Measurements from ENCODE around the gene UIMC1. TPM values are rescaled to one million over a fixed set of nuclear protein-coding genes. Genes with fewer than 3 reads are reported as not detected.
A peak's percentile ranks its signal among the peaks of the same experiment; 100 is the strongest.

UIMC1 gene
- total RNA-seq, 5 donors from 2014 or later (not counting 1 experiment from before 2014, with no cell fraction given) = 50.0 to 70.3 (median 56.7) TPM

DNA sequence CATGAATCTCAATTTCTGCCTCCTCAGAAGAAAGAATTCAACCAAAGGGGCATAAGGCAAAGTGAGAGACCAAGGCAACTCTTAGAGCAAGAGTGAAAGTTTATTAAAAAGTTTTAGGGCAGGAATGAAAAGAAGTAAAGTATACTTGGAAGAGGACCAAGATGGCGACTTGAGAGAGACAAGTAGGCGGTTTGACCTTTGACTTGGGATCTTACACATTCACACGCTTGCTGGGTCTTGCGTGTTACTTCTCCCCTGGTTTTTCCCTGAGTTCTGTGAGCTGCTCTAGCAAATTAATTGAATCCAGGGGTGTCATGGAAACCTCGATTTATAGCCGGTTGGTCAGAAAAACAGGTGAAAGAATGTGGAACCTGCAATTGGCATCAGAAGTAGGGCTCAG, 22.9 kb upstream of the UIMC1 start:
- peaks cover 6 to 9% (median 7%) of the 10 kb centered on the region in 3 donors for H3K9me3 Mint-ChIP-seq
- H3K27me3 ChIP-seq (replicated peaks in 1 of 2; ENCODE audit: control insufficient read depth in 2 of 2, extremely low read depth in 1 of 2, insufficient read depth in 2 of 2, low read length in 1 of 2) = no peaks in the 10 kb centered on the region
- H3K9me3 ChIP-seq = no peaks in the 10 kb centered on the region
- no peak overlapping the region for H3K27ac ChIP-seq (ENCODE audit: low read length)
- ChIA-PET CTCF (no interaction called here), POLR2A (no interaction called here)
- H3K36me3 Mint-ChIP-seq = peaks cover 35% of the 10 kb centered on the region
- peaks cover 25 to 31% (median 26%) of the 10 kb centered on the region in 3 donors for H3K4me1 Mint-ChIP-seq
- H3K4me3 ChIP-seq (ENCODE audit: control insufficient read depth in 1 of 2, extremely low read depth in 1 of 2, low read length in 1 of 2) = no peak overlapping the region
- no peak overlapping the region for H3K4me3 Mint-ChIP-seq
- DNase-seq (no peak), ATAC-seq (replicated peaks in 1 of 4) (no peak)
- H3K36me3 ChIP-seq (ENCODE audit: control insufficient read depth in 2 of 2, extremely low read depth in 1 of 2, insufficient read depth in 1 of 2, low read length in 1 of 2) = peaks cover 3 to 4% of the 10 kb centered on the region in 2 donors
- peaks cover 0 to under 1% of the 10 kb centered on the region in 2 experiments for H3K4me1 ChIP-seq (ENCODE audit: control insufficient read depth in 1 of 2, extremely low read depth in 1 of 2, insufficient read depth in 2 of 2, low read length in 2 of 2)
- no peak overlapping the region for H3K27ac Mint-ChIP-seq
- no peaks in the 10 kb centered on the region for H3K27me3 Mint-ChIP-seq
- 90% methylated on average over 4 of the region's 6 CpGs for WGBS (ENCODE audit: insufficient coverage)

- Mint-ChIP-seq H3K27ac (no peak overlapping the region), H3K36me3 (peaks cover 27% of the 10 kb centered on the region), H3K27me3 (no peaks in the 10 kb centered on the region), H3K9me3 (peaks cover 6 to 9% (median 7%) of the 10 kb centered on the region in 3 donors), H3K4me1 (peaks cover 29 to 35% (median 34%) of the 10 kb centered on the region in 3 donors), H3K4me3 (no peak overlapping the region)
- Histone ChIP-seq H3K4me1 (ENCODE audit: control insufficient read depth in 1 of 2, extremely low read depth in 1 of 2, insufficient read depth in 2 of 2, low read length in 2 of 2) (peaks cover 2 to 13% of the 10 kb centered on the region in 2 experiments), H3K4me3 (ENCODE audit: control insufficient read depth in 1 of 2, extremely low read depth in 1 of 2, low read length in 1 of 2) (no peak overlapping the region), H3K36me3 (ENCODE audit: control insufficient read depth in 2 of 2, extremely low read depth in 1 of 2, insufficient read depth in 1 of 2, low read length in 1 of 2) (peaks cover 3% of the 10 kb centered on the region in 2 donors), H3K27ac (ENCODE audit: low read length) (no peak overlapping the region), H3K9me3 (no peaks in the 10 kb centered on the region), H3K27me3 (replicated peaks in 1 of 2; ENCODE audit: control insufficient read depth in 2 of 2, extremely low read depth in 1 of 2, insufficient read depth in 2 of 2, low read length in 1 of 2) (no peaks in the 10 kb centered on the region)
- POLR2A ChIA-PET = interaction anchor here (0.6 to 0.7 kb wide), 2 partner anchors 20 to 110 kb away, joined by 11 to 21 read pairs; no protein-coding TSS in a partner anchor
- DNase-seq (no peak), ATAC-seq (replicated peaks in 1 of 4) (no peak)
- CTCF ChIA-PET = interaction anchor here (0.6 to 0.8 kb wide), 6 partner anchors 23 to 1121 kb away, joined by 3 to 6 read pairs (median 3); no protein-coding TSS in a partner anchor
- WGBS (ENCODE audit: insufficient coverage) = no CpG with 5 or more reads among the region's 2 CpGs
These were observed 21.1 kb upstream of the UIMC1 start for GRCh38 chr5:177027665-177028064.

DNA sequence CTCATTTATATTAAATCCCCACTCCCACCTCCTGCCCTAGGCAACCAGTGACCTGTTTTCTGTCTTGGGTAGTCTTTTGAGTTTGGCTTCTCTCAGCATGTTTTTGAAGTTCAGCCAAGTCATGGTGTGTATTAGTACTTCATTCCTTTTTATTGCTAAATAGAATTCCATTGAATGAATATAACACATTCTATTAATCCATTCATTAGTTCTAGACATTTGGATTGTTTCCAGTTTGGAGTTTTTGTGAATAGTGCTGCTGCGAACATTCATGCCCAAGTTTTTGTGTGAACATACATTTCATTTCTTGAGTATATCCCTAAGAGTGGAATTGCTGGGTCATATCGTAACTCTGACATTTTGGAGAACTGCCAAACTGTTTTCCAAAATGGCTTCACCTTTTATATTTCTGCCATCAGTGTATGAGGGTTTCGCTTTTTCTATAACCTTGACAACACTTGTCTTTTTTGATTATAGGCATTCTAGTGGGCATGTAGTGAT, 18.6 kb upstream of the UIMC1 start:
- ChIA-PET POLR2A (no interaction called here), CTCF (no interaction called here)
- DNase-seq (no peak), ATAC-seq (replicated peaks in 1 of 4) (no peak)
- Mint-ChIP-seq H3K4me1 (peaks cover 39 to 55% (median 47%) of the 10 kb centered on the region in 3 donors), H3K27me3 (no peaks in the 10 kb centered on the region), H3K9me3 (peaks cover 0 to 3% (median 0%) of the 10 kb centered on the region in 3 donors), H3K36me3 (peaks cover 20% of the 10 kb centered on the region), H3K27ac (peak overlapping the region; percentile 24 to 65), H3K4me3 (peak overlapping the region; percentile 4 to 52 (median 17))
- H3K4me3 ChIP-seq (ENCODE audit: control insufficient read depth in 1 of 2, extremely low read depth in 1 of 2, low read length in 1 of 2) = no peak overlapping the region
- H3K27ac ChIP-seq (ENCODE audit: low read length) = no peak overlapping the region
- H3K36me3 ChIP-seq (ENCODE audit: control insufficient read depth in 2 of 2, extremely low read depth in 1 of 2, insufficient read depth in 1 of 2, low read length in 1 of 2) = peaks cover 0 to 3% of the 10 kb centered on the region in 2 donors
- 100% methylated on average over 1 of the region's 3 CpGs for WGBS (ENCODE audit: insufficient coverage)
- H3K9me3 ChIP-seq = no peaks in the 10 kb centered on the region
- H3K4me1 ChIP-seq (ENCODE audit: control insufficient read depth in 1 of 2, extremely low read depth in 1 of 2, insufficient read depth in 2 of 2, low read length in 2 of 2) = peaks cover 5 to 27% of the 10 kb centered on the region in 2 experiments
- H3K27me3 ChIP-seq (replicated peaks in 1 of 2; ENCODE audit: control insufficient read depth in 2 of 2, extremely low read depth in 1 of 2, insufficient read depth in 2 of 2, low read length in 1 of 2) = no peaks in the 10 kb centered on the region

- no peak overlapping the region for H3K27ac ChIP-seq (ENCODE audit: low read length)
These were observed 18.0 kb upstream of the UIMC1 start for GRCh38 chr5:177024559-177024958.

DNA sequence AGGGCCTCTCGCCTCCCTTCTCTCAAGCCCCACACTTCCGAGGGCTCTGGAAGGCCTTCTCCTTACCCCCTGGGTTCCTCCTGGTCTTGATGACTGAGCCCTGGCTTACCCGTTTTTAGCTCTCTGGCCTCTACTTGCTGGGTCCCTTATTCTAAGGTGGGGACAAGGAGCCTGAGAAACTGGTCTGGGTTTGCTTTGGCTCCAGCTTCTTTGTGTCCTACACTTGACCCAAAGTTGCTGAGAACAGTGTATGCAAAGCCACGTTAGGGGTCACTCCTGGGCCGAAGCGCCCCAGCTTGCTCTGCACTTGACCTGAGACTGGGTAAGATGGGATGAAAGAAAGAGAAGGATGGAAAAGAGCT, 16.7 kb upstream of the UIMC1 start:
- Mint-ChIP-seq H3K9me3 (no peaks in the 10 kb centered on the region), H3K4me3 (peak overlapping the region; percentile 93 to 99 (median 94)), H3K27ac (peak overlapping the region; percentile 93 to 99), H3K27me3 (no peaks in the 10 kb centered on the region), H3K4me1 (peaks cover 38 to 56% (median 47%) of the 10 kb centered on the region in 3 donors), H3K36me3 (peaks cover 12% of the 10 kb centered on the region)
- ATAC-seq (replicated peaks in 1 of 4) (peak in 2 of 4 experiments; percentile 7 to 12), DNase-seq (peak in 8 of 35 experiments; percentile 0 to 17 (median 4))
- Histone ChIP-seq H3K36me3 (ENCODE audit: control insufficient read depth in 2 of 2, extremely low read depth in 1 of 2, insufficient read depth in 1 of 2, low read length in 1 of 2) (peaks cover 0 to 3% of the 10 kb centered on the region in 2 donors), H3K4me1 (ENCODE audit: control insufficient read depth in 1 of 2, extremely low read depth in 1 of 2, insufficient read depth in 2 of 2, low read length in 2 of 2) (peaks cover 5 to 27% of the 10 kb centered on the region in 2 experiments), H3K4me3 (ENCODE audit: control insufficient read depth in 1 of 2, extremely low read depth in 1 of 2, low read length in 1 of 2) (peak overlapping the region; percentile 93 to 94), H3K27ac (ENCODE audit: low read length) (peak overlapping the region; percentile 76), H3K27me3 (replicated peaks in 1 of 2; ENCODE audit: control insufficient read depth in 2 of 2, extremely low read depth in 1 of 2, insufficient read depth in 2 of 2, low read length in 1 of 2) (no peaks in the 10 kb centered on the region), H3K9me3 (no peaks in the 10 kb centered on the region)
- ChIA-PET POLR2A (interaction anchor here (0.5 to 0.6 kb wide), 2 partner anchors 8 to 58 kb away, joined by 6 to 8 read pairs; no protein-coding TSS in a partner anchor), CTCF (no interaction called here)
- 14% methylated on average over 1 of the region's 6 CpGs for WGBS (ENCODE audit: insufficient coverage)

More at GRCh38 chr5:177024559-177024958, 18.0 kb upstream of the UIMC1 start:
- Histone ChIP-seq H3K4me1 (ENCODE audit: control insufficient read depth in 1 of 2, extremely low read depth in 1 of 2, insufficient read depth in 2 of 2, low read length in 2 of 2) (peaks cover 5 to 27% of the 10 kb centered on the region in 2 experiments), H3K4me3 (ENCODE audit: control insufficient read depth in 1 of 2, extremely low read depth in 1 of 2, low read length in 1 of 2) (no peak overlapping the region), H3K27me3 (replicated peaks in 1 of 2; ENCODE audit: control insufficient read depth in 2 of 2, extremely low read depth in 1 of 2, insufficient read depth in 2 of 2, low read length in 1 of 2) (no peaks in the 10 kb centered on the region), H3K9me3 (no peaks in the 10 kb centered on the region), H3K36me3 (ENCODE audit: control insufficient read depth in 2 of 2, extremely low read depth in 1 of 2, insufficient read depth in 1 of 2, low read length in 1 of 2) (peaks cover 0 to 3% of the 10 kb centered on the region in 2 donors)
- ChIA-PET CTCF (interaction anchor here in 1 of 2 donors (0.5 kb wide), 1 partner anchor 280 kb away, joined by 3 read pairs; no protein-coding TSS in a partner anchor), POLR2A (no interaction called here)
- Mint-ChIP-seq H3K4me3 (peak overlapping the region in 2 of 3 donors; percentile 17 to 52), H3K4me1 (peaks cover 38 to 56% (median 47%) of the 10 kb centered on the region in 3 donors), H3K36me3 (peaks cover 17% of the 10 kb centered on the region), H3K27me3 (no peaks in the 10 kb centered on the region), H3K9me3 (peaks cover 0 to 3% (median 0%) of the 10 kb centered on the region in 3 donors), H3K27ac (peak overlapping the region; percentile 24 to 65)
- no peak for ATAC-seq (replicated peaks in 1 of 4)
- no peak for DNase-seq
- WGBS (ENCODE audit: insufficient coverage) = 100% methylated on average over 1 of the region's 1 CpG

DNA sequence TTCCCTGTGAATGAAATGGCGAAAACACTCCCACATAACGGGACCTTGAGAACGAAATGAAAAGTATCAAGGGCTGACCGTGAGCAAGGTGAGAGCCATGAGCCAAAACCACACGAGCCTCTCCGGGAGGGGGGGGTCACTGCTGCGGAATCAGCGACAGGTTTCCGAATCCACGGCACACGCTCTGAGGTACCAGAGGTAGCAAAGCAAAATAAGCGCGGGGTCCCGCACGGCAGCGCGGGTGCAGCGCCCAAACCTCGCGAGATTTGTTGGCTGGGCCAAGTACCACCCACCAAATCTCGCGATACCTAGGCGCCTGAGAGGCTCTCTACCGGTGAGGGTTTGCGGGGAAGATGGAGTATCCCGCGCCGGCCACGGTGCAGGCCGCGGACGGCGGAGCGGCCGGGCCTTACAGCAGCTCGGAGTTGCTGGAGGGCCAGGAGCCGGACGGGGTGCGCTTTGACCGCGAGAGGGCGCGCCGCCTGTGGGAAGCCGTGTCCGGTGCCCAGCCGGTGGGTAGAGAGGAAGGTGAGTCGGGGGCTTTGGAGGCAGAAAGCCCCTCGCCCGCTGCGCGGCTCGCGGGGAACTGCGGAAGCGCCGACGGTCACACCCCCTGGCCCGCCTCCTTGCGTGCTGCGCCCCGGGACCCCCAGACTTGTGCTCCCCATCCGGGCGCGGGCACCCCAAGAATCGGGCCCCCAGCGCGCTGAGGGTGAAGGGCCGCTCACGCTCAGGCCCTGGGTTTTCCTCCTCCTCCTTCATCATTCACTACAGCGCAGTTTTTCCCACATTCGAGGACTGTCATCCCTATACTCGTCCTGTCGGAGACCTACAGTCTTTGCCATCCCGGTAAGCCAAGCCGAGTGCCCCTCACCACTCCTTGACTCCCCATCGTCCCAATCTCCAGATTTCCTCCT, 16.1 kb upstream of the UIMC1 start, which contains the start of gene ZNF346:
ZNF346 (plus strand) TSS at position 311 of the 917 bp plus-strand sequence; CDS start at position 354, 43 bp downstream.
- peaks cover 38 to 56% (median 46%) of the 10 kb centered on the region in 3 donors for H3K4me1 Mint-ChIP-seq
- ChIA-PET POLR2A (interaction anchor here (0.5 to 0.6 kb wide), 4 partner anchors 9 to 230 kb away, joined by 3 to 14 read pairs (median 6); no protein-coding TSS in a partner anchor), CTCF (interaction anchor here in 1 of 2 donors (1.0 kb wide), 1 partner anchor 17 kb away, joined by 4 read pairs; no protein-coding TSS in a partner anchor)

More for the DNA sequence above, 16.1 kb upstream of the UIMC1 start, which contains the start of gene ZNF346:
- WGBS (ENCODE audit: insufficient coverage) = under 1% methylated on average over 75 of the region's 77 CpGs
- Mint-ChIP-seq H3K9me3 (no peaks in the 10 kb centered on the region), H3K36me3 (peaks cover 9% of the 10 kb centered on the region), H3K4me3 (peak within 1 kb of the TSS; percentile 93 to 99 (median 94)), H3K27ac (peak within 1 kb of the TSS; percentile 95 to 99), H3K27me3 (no peaks in the 10 kb centered on the region)
- ATAC-seq (replicated peaks in 1 of 4) (peak; percentile 96 to 98 (median 98)), DNase-seq (peak; percentile 80 to 96 (median 90))
- no peaks in the 10 kb centered on the region for H3K27me3 ChIP-seq (replicated peaks in 1 of 2; ENCODE audit: control insufficient read depth in 2 of 2, extremely low read depth in 1 of 2, insufficient read depth in 2 of 2, low read length in 1 of 2)
- H3K36me3 ChIP-seq (ENCODE audit: control insufficient read depth in 2 of 2, extremely low read depth in 1 of 2, insufficient read depth in 1 of 2, low read length in 1 of 2) = peaks cover 0 to 3% of the 10 kb centered on the region in 2 donors
- peaks cover 5 to 27% of the 10 kb centered on the region in 2 experiments for H3K4me1 ChIP-seq (ENCODE audit: control insufficient read depth in 1 of 2, extremely low read depth in 1 of 2, insufficient read depth in 2 of 2, low read length in 2 of 2)
- peak within 1 kb of the TSS; percentile 76 for H3K27ac ChIP-seq (ENCODE audit: low read length)
- no peaks in the 10 kb centered on the region for H3K9me3 ChIP-seq
- peak within 1 kb of the TSS; percentile 93 to 94 for H3K4me3 ChIP-seq (ENCODE audit: control insufficient read depth in 1 of 2, extremely low read depth in 1 of 2, low read length in 1 of 2)
